HEK293T (cell line): ENCODE measurements around the gene FBXO21.

ENCODE experiments used
- CTCF ChIA-PET: fragments of 350-600 bp; formaldehyde crosslinking; extraction: SDS; loops from one replicate; lab custom pipeline; 2021; ENCODE audit warnings: antibody characterized with exemption, inconsistent platforms; lab: Yijun Ruan, JAX
- POLR2A ChIA-PET: fragments of 350-600 bp; formaldehyde crosslinking; extraction: SDS; loops from one replicate; lab custom pipeline; 2020; ENCODE audit warnings: antibody characterized with exemption, inconsistent platforms; lab: Yijun Ruan, JAX
- DNase-seq: peaks from one replicate; pipeline ENCODE4 v3.0.0; 2012; ENCODE audit warnings: mixed read lengths; ENCODE audit errors: extremely low spot score
- ARNT ChIP-seq: fragments of 450-650 bp; IDR thresholded peaks from 2 replicates; pipeline ENCODE4 v1.6.1; 2017; ENCODE audit warnings: mild to moderate bottlenecking
- BHLHE40 ChIP-seq: fragments of 450-650 bp; IDR thresholded peaks from 2 replicates; pipeline ENCODE4 v1.6.1; 2016; ENCODE audit warnings: mild to moderate bottlenecking, moderate library complexity, borderline replicate concordance
- CTBP1 ChIP-seq: fragments of 450-650 bp; IDR thresholded peaks from 2 replicates; pipeline ENCODE4 v1.6.1; 2016; ENCODE audit warnings: borderline replicate concordance
- ELF4 ChIP-seq: fragments of 450-650 bp; IDR thresholded peaks from 2 replicates; pipeline ENCODE4 v1.6.1; 2017; ENCODE audit warnings: antibody characterized with exemption
- FOXA1 ChIP-seq: fragments of 450-650 bp; IDR thresholded peaks from 2 replicates; pipeline ENCODE4 v1.6.1; 2016; ENCODE audit warnings: mild to moderate bottlenecking
- FOXK2 ChIP-seq: fragments of 450-650 bp; IDR thresholded peaks from 2 replicates; pipeline ENCODE4 v1.6.1; 2016; ENCODE audit warnings: mild to moderate bottlenecking
- FOXM1 ChIP-seq: fragments of 450-650 bp; IDR thresholded peaks from 2 replicates; pipeline ENCODE4 v1.6.1; 2017; ENCODE audit warnings: mild to moderate bottlenecking, borderline replicate concordance
- HDGF ChIP-seq: fragments of 450-650 bp; IDR thresholded peaks from 2 replicates; pipeline ENCODE4 v1.6.1; 2017; ENCODE audit warnings: antibody characterized with exemption, borderline replicate concordance
- L3MBTL2 ChIP-seq: fragments of 450-650 bp; conservative IDR thresholded peaks from 2 replicates; pipeline ENCODE4 v1.6.1; 2016; ENCODE audit warnings: mild to moderate bottlenecking
- LEF1 ChIP-seq: fragments of 450-650 bp; IDR thresholded peaks from 2 replicates; pipeline ENCODE4 v1.6.1; 2017; ENCODE audit warnings: mild to moderate bottlenecking, borderline replicate concordance
- NFRKB ChIP-seq: fragments of 450-650 bp; IDR thresholded peaks from 2 replicates; pipeline ENCODE4 v1.6.1; 2016; ENCODE audit warnings: mild to moderate bottlenecking, moderate library complexity
- PKNOX1 ChIP-seq: fragments of 450-650 bp; IDR thresholded peaks from 2 replicates; pipeline ENCODE4 v1.6.1; 2016
- SP1 ChIP-seq: fragments of 450-650 bp; IDR thresholded peaks from 2 replicates; pipeline ENCODE4 v1.6.1; 2017
- SUZ12 ChIP-seq: fragments of 450-650 bp; IDR thresholded peaks from 2 replicates; pipeline ENCODE4 v1.6.1; 2016; ENCODE audit warnings: mild to moderate bottlenecking
- TARDBP ChIP-seq: fragments of 450-650 bp; IDR thresholded peaks from 2 replicates; pipeline ENCODE4 v1.6.1; 2016
- ZNF384 ChIP-seq: fragments of 450-650 bp; IDR thresholded peaks from 2 replicates; pipeline ENCODE4 v1.6.1; 2016

FBXO21 gene

DNA sequence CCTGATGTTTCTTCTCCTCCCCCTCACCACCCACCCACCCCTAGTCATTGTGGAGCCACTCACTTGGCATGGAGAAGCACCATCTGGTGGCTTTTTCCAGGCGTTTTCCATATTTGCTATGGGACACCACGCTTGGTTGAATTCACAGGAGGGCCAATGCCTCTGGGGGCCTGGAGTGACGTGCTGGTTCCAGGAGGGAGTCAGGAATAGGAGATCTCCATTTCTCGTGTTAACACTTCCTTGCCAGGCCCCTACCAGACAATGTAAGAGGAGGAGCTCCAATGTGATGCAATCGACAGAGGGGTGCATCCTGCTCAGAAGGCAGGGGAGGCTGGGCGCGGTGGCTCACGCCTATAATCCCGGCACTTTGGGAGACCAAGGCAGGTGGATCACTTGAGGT, 69.5 kb downstream of the FBXO21 start:
- POLR2A ChIA-PET: no interaction called here
- CTCF ChIA-PET: interaction anchor here (0.6 to 2.7 kb wide), 8 partner anchors 23 to 417 kb away, joined by 3 to 14 read pairs (median 4); no protein-coding TSS in a partner anchor
- TF ChIP-seq ELF4: no peak
- TF ChIP-seq FOXK2: no peak
- TF ChIP-seq ZNF384: no peak
- no peak for TF ChIP-seq TARDBP
- TF ChIP-seq NFRKB: no peak
- no peak for TF ChIP-seq FOXM1
- no peak for TF ChIP-seq CTBP1
- no peak for TF ChIP-seq HDGF
- TF ChIP-seq BHLHE40: no peak
- no peak for TF ChIP-seq LEF1
- no peak for TF ChIP-seq L3MBTL2
- no peak for TF ChIP-seq SP1
- no peak for TF ChIP-seq PKNOX1
- no peak for TF ChIP-seq ARNT
- no peak for DNase-seq

- no peak for TF ChIP-seq FOXK2
- no peak for TF ChIP-seq ELF4
- TF ChIP-seq LEF1: no peak
- no peak for TF ChIP-seq HDGF
- TF ChIP-seq ARNT: no peak
- no peak for TF ChIP-seq NFRKB
- TF ChIP-seq CTBP1: no peak
- TF ChIP-seq SP1: no peak
- no peak for TF ChIP-seq PKNOX1
- no peak for TF ChIP-seq L3MBTL2
- no peak; the same call in 1 of the 2 replicates for TF ChIP-seq FOXM1
- no peak for TF ChIP-seq TARDBP
- TF ChIP-seq ZNF384: no peak
- CTCF ChIA-PET: interaction anchor here (0.6 to 2.7 kb wide), 10 partner anchors 14 to 416 kb away, joined by 3 to 14 read pairs (median 4); no protein-coding TSS in a partner anchor
- DNase-seq: peak; percentile 70
- POLR2A ChIA-PET: no interaction called here
Measured at GRCh38 chr12:117119592-117120198, 70.6 kb downstream of the FBXO21 start.

DNA sequence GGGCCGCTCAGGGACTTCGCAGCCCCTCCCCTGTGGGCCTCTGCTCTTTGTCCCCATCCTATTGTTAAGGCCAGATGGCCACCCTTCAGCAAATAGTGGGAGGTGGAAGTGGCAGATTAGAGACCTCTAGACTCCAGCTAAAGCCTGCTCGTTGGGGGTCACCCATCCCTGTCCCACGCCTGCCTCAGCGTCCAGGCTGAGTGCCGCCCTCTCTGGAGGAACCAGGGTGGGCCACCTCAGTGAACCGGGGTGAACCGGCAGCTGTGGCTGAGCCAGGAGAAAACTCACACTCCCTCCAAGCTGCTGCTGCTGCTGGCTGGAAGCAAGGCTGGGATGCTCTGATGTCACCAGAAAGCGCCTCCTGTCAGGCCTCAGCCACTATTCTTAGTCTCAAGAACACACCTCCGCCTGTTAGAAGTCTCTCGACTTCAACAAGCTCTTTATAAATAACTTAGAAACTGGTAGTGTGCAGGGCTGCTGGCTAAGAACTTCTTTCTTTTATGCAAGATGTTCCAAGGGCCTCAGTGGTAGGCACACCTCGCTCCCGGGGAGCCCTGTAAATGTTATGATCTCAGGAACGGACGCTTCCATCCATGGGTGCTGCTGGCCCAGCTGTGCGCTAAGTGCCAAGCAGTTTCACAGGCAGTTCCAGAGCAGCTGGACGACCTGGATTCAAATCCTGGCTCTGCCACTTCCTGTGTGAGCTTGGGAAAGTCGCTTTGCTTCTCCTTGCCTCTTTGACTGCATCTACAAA, 71.3 kb downstream of the FBXO21 start:
- POLR2A ChIA-PET: no interaction called here
- TF ChIP-seq ARNT: no peak
- no peak for TF ChIP-seq FOXK2
- TF ChIP-seq L3MBTL2: no peak
- CTCF ChIA-PET: interaction anchor here (0.6 to 2.7 kb wide), 4 partner anchors 91 to 140 kb away, joined by 3 to 14 read pairs (median 4); no protein-coding TSS in a partner anchor
- no peak for DNase-seq

DNA sequence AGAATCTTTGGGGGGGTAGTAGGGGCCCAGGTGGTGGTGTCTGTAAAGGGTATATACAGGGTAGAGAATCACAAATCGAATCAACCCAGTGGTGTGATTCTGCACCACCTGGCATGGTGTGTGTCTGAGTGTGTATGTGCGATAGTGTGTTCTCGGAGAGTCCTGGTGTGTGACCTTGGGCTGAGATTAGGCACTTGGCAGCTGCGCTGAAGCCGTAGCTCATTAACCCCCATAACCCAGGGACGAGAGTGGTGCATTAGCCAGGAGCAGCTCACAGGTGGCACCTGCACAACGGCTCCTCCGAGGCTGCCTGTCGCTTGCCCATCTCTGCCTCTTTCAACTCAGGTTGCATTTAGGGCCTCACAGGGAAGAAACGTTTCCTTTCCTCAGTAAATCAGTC, 75.5 kb downstream of the FBXO21 start:
- POLR2A ChIA-PET: no interaction called here
- TF ChIP-seq LEF1: no peak
- TF ChIP-seq SUZ12: no peak
- TF ChIP-seq FOXM1: no peak
- no peak for TF ChIP-seq CTBP1
- TF ChIP-seq FOXK2: no peak
- TF ChIP-seq HDGF: no peak
- no peak for TF ChIP-seq ARNT
- no peak for TF ChIP-seq L3MBTL2
- TF ChIP-seq ELF4: no peak
- TF ChIP-seq SP1: no peak
- TF ChIP-seq NFRKB: no peak
- TF ChIP-seq PKNOX1: no peak
- no peak for TF ChIP-seq TARDBP
- no peak for TF ChIP-seq ZNF384
- TF ChIP-seq FOXA1: no peak
- TF ChIP-seq BHLHE40: no peak
- CTCF ChIA-PET: no interaction called here
- no peak for DNase-seq

GRCh38 chr12:117113231-117113630, 77.0 kb downstream of the FBXO21 start:
- ChIA-PET POLR2A (no interaction called here), CTCF (interaction anchor here (0.7 kb wide), 1 partner anchor 236 kb away, joined by 5 read pairs; no protein-coding TSS in a partner anchor)
- TF ChIP-seq SUZ12: no peak
- TF ChIP-seq CTBP1: no peak
- TF ChIP-seq LEF1: no peak
- DNase-seq: no peak
